GM23248 (cell line): ENCODE data around the gene ONECUT3. TPM values are rescaled to one million over a fixed set of nuclear protein-coding genes. Genes with fewer than 3 reads are reported as not detected.
"Not testable (repeated sequence)": the region's sequence is repeated elsewhere in the genome, so short reads cannot be mapped to it uniquely, and the experiment has no call there.

Experiments
- DNase-seq: peaks from one replicate; pipeline ENCODE4 v3.0.0-alpha.2; 2015
- H2AFZ ChIP-seq: fragments of 200-600 bp; sonication (generic); 2 replicates; pipeline ENCODE4 v1.6.1; 2016; ENCODE audit warnings: antibody characterized with exemption
- H3F3A ChIP-seq: fragments of 200-600 bp; sonication (generic); 2 replicates; pipeline ENCODE4 v1.6.1; 2016; ENCODE audit warnings: mild to moderate bottlenecking, antibody characterized with exemption, mixed run types; ENCODE audit not compliant: insufficient read depth
- H3K27ac ChIP-seq: fragments of 200-600 bp; sonication (generic); 2 replicates; pipeline ENCODE4 v1.5.1; 2016; ENCODE audit warnings: mild to moderate bottlenecking
- H3K27me3 ChIP-seq: fragments of 200-600 bp; sonication (generic); replicated peaks from 2 replicates; pipeline ENCODE4 v1.6.1; 2016; ENCODE audit warnings: mild to moderate bottlenecking; ENCODE audit not compliant: insufficient read depth
- H3K36me3 ChIP-seq: fragments of 200-600 bp; sonication (generic); 2 replicates; pipeline ENCODE4 v1.6.1; 2016; ENCODE audit warnings: low read depth, mild to moderate bottlenecking
- H3K4me1 ChIP-seq: fragments of 200-600 bp; sonication (generic); 2 replicates; pipeline ENCODE4 v1.6.1; 2016; ENCODE audit warnings: mild to moderate bottlenecking; ENCODE audit not compliant: insufficient read depth
- H3K4me2 ChIP-seq: fragments of 200-600 bp; sonication (generic); one replicate; pipeline ENCODE4 v1.6.1; 2016; ENCODE audit warnings: mild to moderate bottlenecking; ENCODE audit not compliant: unreplicated experiment
- H3K4me3 ChIP-seq: fragments of 200-600 bp; sonication (generic); 2 replicates; pipeline ENCODE4 v1.5.1; 2016; ENCODE audit warnings: mild to moderate bottlenecking
- H3K79me2 ChIP-seq: fragments of 200-600 bp; sonication (generic); 2 replicates; pipeline ENCODE4 v1.6.1; 2016; ENCODE audit warnings: mild to moderate bottlenecking; ENCODE audit not compliant: insufficient read depth
- H3K9ac ChIP-seq: fragments of 200-600 bp; sonication (generic); 2 replicates; pipeline ENCODE4 v1.6.1; 2016; ENCODE audit warnings: mild to moderate bottlenecking
- H3K9me2 ChIP-seq: fragments of 200-600 bp; sonication (generic); 2 replicates; pipeline ENCODE4 v1.6.1; 2016; ENCODE audit warnings: mixed run types, mild to moderate bottlenecking, moderate library complexity; ENCODE audit not compliant: insufficient read depth
- H3K9me3 ChIP-seq: fragments of 200-600 bp; sonication (generic); one replicate; pipeline ENCODE4 v1.6.1; 2017; ENCODE audit warnings: low read depth
- H4K20me1 ChIP-seq: fragments of 200-600 bp; sonication (generic); 2 replicates; pipeline ENCODE4 v1.6.0; 2016; ENCODE audit not compliant: insufficient read depth
- EZH2 ChIP-seq: fragments of 200-600 bp; sonication (generic); IDR thresholded peaks from 2 replicates; pipeline ENCODE4 v1.6.1; 2018; ENCODE audit warnings: antibody characterized with exemption, mild to moderate bottlenecking; ENCODE audit not compliant: insufficient read depth, poor library complexity, severe bottlenecking
- EZH2phosphoT487 ChIP-seq: fragments of 200-600 bp; sonication (generic); IDR thresholded peaks from 2 replicates; pipeline ENCODE4 v1.6.1; 2018; ENCODE audit warnings: antibody characterized with exemption, moderate library complexity, mild to moderate bottlenecking, low read depth; ENCODE audit not compliant: insufficient read depth
- whole genome bisulfite sequencing, 2 experiments: methylation state at CpG; one replicate each; pipeline ENCODE4 v1.1.6; 2015 to 2017; ENCODE audit warnings: low lambda C conversion rate in 2 of 2, low coverage in 1 of 2; ENCODE audit errors: missing lambda C conversion rate in 2 of 2; 5-methylcytosine and 5-hydroxymethylcytosine counted together
- in situ Hi-C: fragments of 300-500 bp; cut with MboI; formaldehyde crosslinking; loops from 2 replicates; pipeline ENCODE4 v1.15.0; 2020
- polyA plus RNA-seq: library from polyadenylated mRNA; unstranded; fragments of >200 nt; fragmentation: Nextera tagmentation; extraction: Ambion mirVana; gene quantifications from 2 replicates; pipeline ENCODE4 v1.2.1, GENCODE V29; 2016
- total RNA-seq: library from RNA; depleted of rRNA; stranded (reverse); fragments of >200 nt; shearing (Covaris generic); gene quantifications from 2 replicates; pipeline ENCODE4 v1.2.3, GENCODE V29; 2014

The ONECUT3 gene
- total and polyA plus RNA-seq, 2 experiments from 2014 or later, result not detected

- Histone ChIP-seq H3K9ac (no peak overlapping the region), H3K9me3 (no peaks in the 10 kb centered on the region)
Measured at GRCh38 chr19:1791879-1792278, 38.6 kb downstream of the ONECUT3 start.

GRCh38 chr19:1794424-1795172 lies 41.3 kb downstream of the ONECUT3 start:
- DNase-seq, result no peak
- Histone ChIP-seq H3K4me1 (no peaks in the 10 kb centered on the region), H3K9ac (no peak overlapping the region), H4K20me1 (no peaks in the 10 kb centered on the region), H3K9me3 (no peaks in the 10 kb centered on the region), H3K27me3 (no peaks in the 10 kb centered on the region), H3F3A (no peaks in the 10 kb centered on the region), H3K9me2 (no peaks in the 10 kb centered on the region), H2AFZ (no peak overlapping the region), H3K27ac (no peak overlapping the region), H3K4me3 (no peak overlapping the region), H3K79me2 (no peaks in the 10 kb centered on the region), H3K4me2 (no peak overlapping the region), H3K36me3 (no peaks in the 10 kb centered on the region)
- TF ChIP-seq EZH2phosphoT487 (no peak), EZH2 (no peak)
- 75 to 81% methylated on average over 20 of the region's 20 CpGs for WGBS, 2 experiments
- in situ Hi-C loops, result no loop called here

More at GRCh38 chr19:1791879-1792278, 38.6 kb downstream of the ONECUT3 start:
- 54 to 56% methylated on average over 9 to 12 of the region's 14 CpGs for WGBS, 2 experiments
- in situ Hi-C loops, result no loop called here
- Histone ChIP-seq H3K4me3 (no peak overlapping the region), H3F3A (no peaks in the 10 kb centered on the region), H3K27me3 (peaks cover 7% of the 10 kb centered on the region), H4K20me1 (no peaks in the 10 kb centered on the region), H3K4me2 (no peak overlapping the region), H3K36me3 (no peaks in the 10 kb centered on the region), H3K9me2 (no peaks in the 10 kb centered on the region), H3K27ac (no peak overlapping the region), H2AFZ (no peak overlapping the region), H3K79me2 (no peaks in the 10 kb centered on the region), H3K4me1 (no peaks in the 10 kb centered on the region)
- TF ChIP-seq EZH2phosphoT487, result no peak
- no peak for TF ChIP-seq EZH2
- DNase-seq, result no peak

- Histone ChIP-seq H3F3A (no peaks in the 10 kb centered on the region), H3K4me2 (no peak overlapping the region), H2AFZ (no peak overlapping the region), H3K27ac (no peak overlapping the region), H3K79me2 (no peaks in the 10 kb centered on the region), H3K4me1 (no peaks in the 10 kb centered on the region), H3K9me3 (no peaks in the 10 kb centered on the region), H3K9me2 (no peaks in the 10 kb centered on the region), H4K20me1 (no peaks in the 10 kb centered on the region), H3K9ac (no peak overlapping the region), H3K36me3 (no peaks in the 10 kb centered on the region), H3K4me3 (no peak overlapping the region), H3K27me3 (no peaks in the 10 kb centered on the region)
- DNase-seq, result no peak
- no peak for TF ChIP-seq EZH2phosphoT487
- no peak for TF ChIP-seq EZH2
- WGBS, 2 experiments, result 35 to 56% methylated on average over 32 to 44 of the region's 52 CpGs
- in situ Hi-C loops, result no loop called here
Measured at GRCh38 chr19:1796395-1797142, 43.3 kb downstream of the ONECUT3 start.

- in situ Hi-C loops, H4K20me1 ChIP-seq, H2AFZ ChIP-seq, H3K9me3 ChIP-seq, H3K4me1 ChIP-seq, H3K4me2 ChIP-seq, H3F3A ChIP-seq, H3K4me3 ChIP-seq, H3K27me3 ChIP-seq, H3K9ac ChIP-seq, H3K27ac ChIP-seq, H3K36me3 ChIP-seq, DNase-seq, H3K79me2 ChIP-seq, H3K9me2 ChIP-seq: not testable (repeated sequence)
- WGBS, 2 experiments, result 71 to 79% methylated on average over 7 of the region's 7 CpGs
Measured at GRCh38 chr19:1797313-1797712, 44.0 kb downstream of the ONECUT3 start.
